ENCODE results near the gene SPTB.

Gene SPTB

GRCh38 chr14:64706119-64706592, 173.6 kb downstream of the SPTB start:
- no peak overlapping the region for H3K9ac ChIP-seq (ENCODE audit: low read depth, low read length)
- H3K27me3 ChIP-seq (ENCODE audit: control insufficient read depth, insufficient read depth, low read length) = peaks cover 9% of the 10 kb centered on the region
- H3K27ac ChIP-seq (ENCODE audit: low read depth, low read length) = peak overlapping the region; percentile 53
- H3K4me1 ChIP-seq (ENCODE audit: control insufficient read depth, insufficient read depth, low read length) = peaks cover 65% of the 10 kb centered on the region
- peak overlapping the region; percentile 81 for H3K4me3 ChIP-seq (ENCODE audit: low read depth, low read length)
- H3K9me3 ChIP-seq (ENCODE audit: control insufficient read depth, insufficient read depth, low read length) = no peaks in the 10 kb centered on the region
- 0 out of 2 replicates have a peak, but pooled peaks cover 3% of the 10 kb centered on the region for H3K36me3 ChIP-seq (ENCODE audit: control insufficient read depth, insufficient read depth, low read length)

- Histone ChIP-seq H3K9ac (ENCODE audit: low read depth, low read length) (peak overlapping the region; percentile 60; the same call in 1 of the 2 replicates), H3K4me1 (ENCODE audit: control insufficient read depth, insufficient read depth, low read length) (peaks cover 71% of the 10 kb centered on the region), H3K27ac (ENCODE audit: low read depth, low read length) (peak overlapping the region; percentile 53), H3K27me3 (ENCODE audit: control insufficient read depth, insufficient read depth, low read length) (peaks cover 9% of the 10 kb centered on the region), H3K4me3 (ENCODE audit: low read depth, low read length) (peak overlapping the region; percentile 81), H3K9me3 (ENCODE audit: control insufficient read depth, insufficient read depth, low read length) (no peaks in the 10 kb centered on the region), H3K36me3 (ENCODE audit: control insufficient read depth, insufficient read depth, low read length) (0 out of 2 replicates have a peak, but pooled peaks cover 3% of the 10 kb centered on the region)
These were observed 174.2 kb downstream of the SPTB start for GRCh38 chr14:64705381-64706118.

- Histone ChIP-seq H3K27ac (ENCODE audit: low read depth, low read length) (peak overlapping the region; percentile 86), H3K9ac (ENCODE audit: low read depth, low read length) (peak overlapping the region; percentile 60), H3K4me1 (ENCODE audit: control insufficient read depth, insufficient read depth, low read length) (peaks cover 75% of the 10 kb centered on the region), H3K27me3 (ENCODE audit: control insufficient read depth, insufficient read depth, low read length) (peaks cover 9% of the 10 kb centered on the region), H3K36me3 (ENCODE audit: control insufficient read depth, insufficient read depth, low read length) (0 out of 2 replicates have a peak, but pooled peaks cover 1% of the 10 kb centered on the region), H3K4me3 (ENCODE audit: low read depth, low read length) (peak overlapping the region; percentile 81), H3K9me3 (ENCODE audit: control insufficient read depth, insufficient read depth, low read length) (no peaks in the 10 kb centered on the region)
These were observed 174.8 kb downstream of the SPTB start for GRCh38 chr14:64704743-64705380.

GRCh38 chr14:64704143-64704742, 175.5 kb downstream of the SPTB start, which contains the start of gene PLEKHG3:
Gene PLEKHG3 (plus strand): TSS chr14:64704424. CDS start chr14:64727632, 23,208 bp downstream.
- H3K27ac ChIP-seq (ENCODE audit: low read depth, low read length) = peak within 1 kb of the TSS; percentile 86
- H3K9ac ChIP-seq (ENCODE audit: low read depth, low read length) = peak within 1 kb of the TSS; percentile 81
- H3K4me3 ChIP-seq (ENCODE audit: low read depth, low read length) = peak within 1 kb of the TSS; percentile 81
- peaks cover 71% of the 10 kb centered on the region for H3K4me1 ChIP-seq (ENCODE audit: control insufficient read depth, insufficient read depth, low read length)
- H3K9me3 ChIP-seq (ENCODE audit: control insufficient read depth, insufficient read depth, low read length) = no peaks in the 10 kb centered on the region
- no peaks in the 10 kb centered on the region for H3K36me3 ChIP-seq (ENCODE audit: control insufficient read depth, insufficient read depth, low read length)
- peaks cover 9% of the 10 kb centered on the region for H3K27me3 ChIP-seq (ENCODE audit: control insufficient read depth, insufficient read depth, low read length)

GRCh38 chr14:64703395-64704142, 176.1 kb downstream of the SPTB start:
- Histone ChIP-seq H3K9me3 (ENCODE audit: control insufficient read depth, insufficient read depth, low read length) (no peaks in the 10 kb centered on the region), H3K9ac (ENCODE audit: low read depth, low read length) (peak overlapping the region; percentile 81), H3K4me1 (ENCODE audit: control insufficient read depth, insufficient read depth, low read length) (peaks cover 71% of the 10 kb centered on the region), H3K27me3 (ENCODE audit: control insufficient read depth, insufficient read depth, low read length) (peaks cover 9% of the 10 kb centered on the region), H3K4me3 (ENCODE audit: low read depth, low read length) (peak overlapping the region; percentile 81), H3K27ac (ENCODE audit: low read depth, low read length) (peak overlapping the region; percentile 86), H3K36me3 (ENCODE audit: control insufficient read depth, insufficient read depth, low read length) (no peaks in the 10 kb centered on the region)

- Histone ChIP-seq H3K27me3 (ENCODE audit: control insufficient read depth, insufficient read depth, low read length) (peaks cover 9% of the 10 kb centered on the region), H3K9me3 (ENCODE audit: control insufficient read depth, insufficient read depth, low read length) (no peaks in the 10 kb centered on the region), H3K9ac (ENCODE audit: low read depth, low read length) (no peak overlapping the region), H3K4me3 (ENCODE audit: low read depth, low read length) (peak overlapping the region; percentile 81), H3K36me3 (ENCODE audit: control insufficient read depth, insufficient read depth, low read length) (no peaks in the 10 kb centered on the region), H3K27ac (ENCODE audit: low read depth, low read length) (peak overlapping the region; percentile 86), H3K4me1 (ENCODE audit: control insufficient read depth, insufficient read depth, low read length) (peaks cover 71% of the 10 kb centered on the region)
These were observed 177.0 kb downstream of the SPTB start for GRCh38 chr14:64702493-64703394.

GRCh38 chr14:64701660-64702059, 178.0 kb downstream of the SPTB start:
- H3K27me3 ChIP-seq (ENCODE audit: control insufficient read depth, insufficient read depth, low read length) = peaks cover 9% of the 10 kb centered on the region; the same call in 1 of the 2 replicates

GRCh38 chr14:64700894-64701293, 178.8 kb downstream of the SPTB start:
- Histone ChIP-seq H3K36me3 (ENCODE audit: control insufficient read depth, insufficient read depth, low read length) (no peaks in the 10 kb centered on the region), H3K27me3 (ENCODE audit: control insufficient read depth, insufficient read depth, low read length) (peaks cover 9% of the 10 kb centered on the region; the same call in 1 of the 2 replicates), H3K27ac (ENCODE audit: low read depth, low read length) (peak overlapping the region; percentile 92), H3K4me1 (ENCODE audit: control insufficient read depth, insufficient read depth, low read length) (peaks cover 53% of the 10 kb centered on the region), H3K4me3 (ENCODE audit: low read depth, low read length) (no peak overlapping the region), H3K9ac (ENCODE audit: low read depth, low read length) (no peak overlapping the region), H3K9me3 (ENCODE audit: control insufficient read depth, insufficient read depth, low read length) (no peaks in the 10 kb centered on the region)

More at GRCh38 chr14:64701660-64702059, 178.0 kb downstream of the SPTB start:
- H3K9me3 ChIP-seq (ENCODE audit: control insufficient read depth, insufficient read depth, low read length) = no peaks in the 10 kb centered on the region
- H3K4me1 ChIP-seq (ENCODE audit: control insufficient read depth, insufficient read depth, low read length) = peaks cover 61% of the 10 kb centered on the region
- H3K4me3 ChIP-seq (ENCODE audit: low read depth, low read length) = peak overlapping the region; percentile 19
- H3K27ac ChIP-seq (ENCODE audit: low read depth, low read length) = peak overlapping the region; percentile 92
- no peak overlapping the region for H3K9ac ChIP-seq (ENCODE audit: low read depth, low read length)
- no peaks in the 10 kb centered on the region for H3K36me3 ChIP-seq (ENCODE audit: control insufficient read depth, insufficient read depth, low read length)

- no peak overlapping the region for H3K27ac ChIP-seq (ENCODE audit: low read depth, low read length)
- no peaks in the 10 kb centered on the region for H3K36me3 ChIP-seq (ENCODE audit: control insufficient read depth, insufficient read depth, low read length)
- H3K27me3 ChIP-seq (ENCODE audit: control insufficient read depth, insufficient read depth, low read length) = peaks cover 4% of the 10 kb centered on the region; the same call in 1 of the 2 replicates
- no peak overlapping the region for H3K9ac ChIP-seq (ENCODE audit: low read depth, low read length)
- no peaks in the 10 kb centered on the region for H3K9me3 ChIP-seq (ENCODE audit: control insufficient read depth, insufficient read depth, low read length)
- peaks cover 47% of the 10 kb centered on the region for H3K4me1 ChIP-seq (ENCODE audit: control insufficient read depth, insufficient read depth, low read length)
- no peak overlapping the region for H3K4me3 ChIP-seq (ENCODE audit: low read depth, low read length)
These were observed 179.4 kb downstream of the SPTB start for GRCh38 chr14:64700290-64700689.
